Colonic mucosa (tissue), 4 donors: ENCODE results near the gene TF. TPM values are rescaled to one million over a fixed set of nuclear protein-coding genes. Genes with fewer than 3 reads are reported as not detected.
"Not testable (repeated sequence)": the region's sequence is repeated elsewhere in the genome, so short reads cannot be mapped to it uniquely, and the experiment has no call there.

Experiments used
- DNase-seq: peaks from one replicate; pipeline ENCODE4 v3.0.0-alpha.2; 2020
- H3K27ac ChIP-seq: fragments of 200-600 bp; one replicate; pipeline ENCODE4 v1.8.0; 2021
- H3K27me3 ChIP-seq: fragments of 200-600 bp; one replicate; pipeline ENCODE4 v1.8.0; 2021
- H3K36me3 ChIP-seq: fragments of 200-600 bp; one replicate; pipeline ENCODE4 v1.8.0; 2021
- H3K4me1 ChIP-seq: fragments of 200-600 bp; one replicate; pipeline ENCODE4 v1.8.0; 2021; ENCODE audit warnings: mild to moderate bottlenecking
- H3K4me3 ChIP-seq: fragments of 200-600 bp; one replicate; pipeline ENCODE4 v1.8.0; 2021
- H3K9ac ChIP-seq, 2 donors: one replicate each; pipeline ENCODE4 v1.7.0; 2013; ENCODE audit warnings: control low read depth in 2 of 2, low read depth in 2 of 2, low read length in 2 of 2
- H3K9me3 ChIP-seq: fragments of 200-600 bp; one replicate; pipeline ENCODE4 v1.8.0; 2021
- CTCF ChIP-seq: fragments of 200-600 bp; IDR thresholded peaks from one replicate; pipeline ENCODE4 v1.8.0; 2022; ENCODE audit warnings: antibody characterized with exemption, mild to moderate bottlenecking
- intact Hi-C: fragments of 100-400 bp; cut with DNase I; formaldehyde crosslinking; loops from one replicate; pipeline ENCODE4 v1.14.1; 2022
- total RNA-seq, 2 donors: library from RNA; stranded (reverse); fragmentation: NEBNext Ultra II Directional in 1 of 2; extraction: Animal tissue kit (Norgen Biotek cat#: 25700) in 1 of 2; gene quantifications; one replicate each; pipeline ENCODE4 v1.2.1, GENCODE V29; 2021
- donor health status: healthy.
- donor health status: DM: no; HTN: no; CAD: no.
- donor health status: DM: no; HTN: no; CAD: no.

The TF gene
- total RNA-seq, 2 donors from 2014 or later = 3.2 to 18.6 TPM

GRCh38 chr3:133712017-133712416, 34.2 kb upstream of the TF start:
- no peaks in the 10 kb centered on the region for H3K27me3 ChIP-seq
- H3K9me3 ChIP-seq = no peaks in the 10 kb centered on the region
- H3K4me3 ChIP-seq = no peak overlapping the region
- no peak for DNase-seq
- no peak overlapping the region for H3K9ac ChIP-seq
- intact Hi-C loops = no loop called here
- no peak overlapping the region for H3K27ac ChIP-seq
- no peak for TF ChIP-seq CTCF
- no peaks in the 10 kb centered on the region for H3K36me3 ChIP-seq
- H3K4me1 ChIP-seq = no peaks in the 10 kb centered on the region

GRCh38 chr3:133713347-133713746, 32.8 kb upstream of the TF start:
- H3K4me3 ChIP-seq = no peak overlapping the region
- no peak overlapping the region for H3K27ac ChIP-seq
- no peak for DNase-seq
- H3K4me1 ChIP-seq = no peaks in the 10 kb centered on the region
- intact Hi-C loops = no loop called here
- no peak overlapping the region for H3K9ac ChIP-seq
- no peaks in the 10 kb centered on the region for H3K27me3 ChIP-seq
- H3K9me3 ChIP-seq = no peaks in the 10 kb centered on the region
- H3K36me3 ChIP-seq = no peaks in the 10 kb centered on the region
- TF ChIP-seq CTCF = no peak

GRCh38 chr3:133717424-133717823, 28.8 kb upstream of the TF start:
- H3K9me3 ChIP-seq = no peaks in the 10 kb centered on the region
- no peak overlapping the region for H3K27ac ChIP-seq
- no peak overlapping the region for H3K9ac ChIP-seq
- H3K4me1 ChIP-seq = no peaks in the 10 kb centered on the region
- no peak for DNase-seq
- H3K4me3 ChIP-seq = no peak overlapping the region
- H3K36me3 ChIP-seq = no peaks in the 10 kb centered on the region
- intact Hi-C loops = no loop called here
- TF ChIP-seq CTCF = no peak
- H3K27me3 ChIP-seq = no peaks in the 10 kb centered on the region

- Histone ChIP-seq H3K27me3 (no peaks in the 10 kb centered on the region), H3K36me3 (no peaks in the 10 kb centered on the region), H3K9me3 (no peaks in the 10 kb centered on the region), H3K9ac (no peak overlapping the region), H3K27ac (no peak overlapping the region), H3K4me3 (no peak overlapping the region), H3K4me1 (no peaks in the 10 kb centered on the region)
- no peak for DNase-seq
- intact Hi-C loops = no loop called here
- no peak for TF ChIP-seq CTCF
Measured at GRCh38 chr3:133722935-133723334, 23.3 kb upstream of the TF start.

- Histone ChIP-seq H3K27ac (no peak overlapping the region), H3K9me3 (no peaks in the 10 kb centered on the region), H3K4me1 (no peaks in the 10 kb centered on the region), H3K4me3 (no peak overlapping the region), H3K36me3 (no peaks in the 10 kb centered on the region), H3K9ac (no peak overlapping the region), H3K27me3 (no peaks in the 10 kb centered on the region)
- no peak for TF ChIP-seq CTCF
- DNase-seq = no peak
- intact Hi-C loops = no loop called here
Measured at GRCh38 chr3:133730993-133731392, 15.2 kb upstream of the TF start.

GRCh38 chr3:133732231-133732630, 14.0 kb upstream of the TF start:
- H3K27me3 ChIP-seq, H3K36me3 ChIP-seq, H3K4me1 ChIP-seq, intact Hi-C loops, H3K4me3 ChIP-seq, H3K9me3 ChIP-seq, H3K9ac ChIP-seq, DNase-seq, H3K27ac ChIP-seq: not testable (repeated sequence)
